ENCODE measurements around the gene LENG1.

DNA sequence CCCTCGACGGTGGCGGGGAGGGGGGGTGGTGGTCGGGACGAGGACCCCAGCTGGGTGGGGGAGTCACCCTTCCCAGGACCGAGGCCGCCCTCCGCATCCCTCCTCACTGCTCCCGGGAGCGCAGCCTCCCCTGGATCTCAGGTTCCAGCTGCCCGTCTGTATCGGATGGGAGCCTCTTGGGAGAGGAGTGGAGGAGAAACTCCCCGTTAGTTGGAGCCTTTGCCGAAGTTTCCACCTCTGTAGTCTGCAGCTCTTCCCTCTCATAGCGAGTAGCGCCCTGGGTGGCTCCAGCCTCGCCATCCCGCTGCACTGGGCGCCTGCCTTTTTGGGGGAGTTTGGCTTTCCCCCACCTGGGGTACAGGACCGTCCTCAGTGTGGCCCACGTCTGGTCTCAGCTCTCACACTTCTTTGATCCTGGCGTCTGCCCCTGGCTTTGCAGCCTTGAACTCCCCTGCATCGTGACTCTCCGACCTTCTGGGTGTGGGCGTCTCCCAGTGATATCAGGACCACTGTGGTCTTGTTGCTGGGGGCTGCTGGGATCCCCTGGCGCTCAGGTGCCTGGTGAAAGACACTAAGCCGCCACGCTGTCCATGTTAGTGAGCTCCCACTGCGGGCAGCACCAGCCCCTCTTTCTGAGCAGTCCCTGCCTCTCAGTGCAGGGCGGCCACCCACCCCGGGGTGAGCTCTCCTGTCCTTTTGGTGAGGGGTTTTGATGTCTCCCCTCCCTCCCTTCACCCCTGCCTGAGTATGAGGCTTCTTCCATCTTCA, 20.8 kb downstream of the LENG1 start:
- TF ChIP-seq, protein P1, sequence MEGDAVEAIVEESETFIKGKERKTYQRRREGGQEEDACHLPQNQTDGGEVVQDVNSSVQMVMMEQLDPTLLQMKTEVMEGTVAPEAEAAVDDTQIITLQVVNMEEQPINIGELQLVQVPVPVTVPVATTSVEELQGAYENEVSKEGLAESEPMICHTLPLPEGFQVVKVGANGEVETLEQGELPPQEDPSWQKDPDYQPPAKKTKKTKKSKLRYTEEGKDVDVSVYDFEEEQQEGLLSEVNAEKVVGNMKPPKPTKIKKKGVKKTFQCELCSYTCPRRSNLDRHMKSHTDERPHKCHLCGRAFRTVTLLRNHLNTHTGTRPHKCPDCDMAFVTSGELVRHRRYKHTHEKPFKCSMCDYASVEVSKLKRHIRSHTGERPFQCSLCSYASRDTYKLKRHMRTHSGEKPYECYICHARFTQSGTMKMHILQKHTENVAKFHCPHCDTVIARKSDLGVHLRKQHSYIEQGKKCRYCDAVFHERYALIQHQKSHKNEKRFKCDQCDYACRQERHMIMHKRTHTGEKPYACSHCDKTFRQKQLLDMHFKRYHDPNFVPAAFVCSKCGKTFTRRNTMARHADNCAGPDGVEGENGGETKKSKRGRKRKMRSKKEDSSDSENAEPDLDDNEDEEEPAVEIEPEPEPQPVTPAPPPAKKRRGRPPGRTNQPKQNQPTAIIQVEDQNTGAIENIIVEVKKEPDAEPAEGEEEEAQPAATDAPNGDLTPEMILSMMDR (IDR thresholded peaks at IDR 0.05) = no peak
- TF ChIP-seq POLR2A (IDR thresholded peaks at IDR 0.05) = no peak
